ENCODE data around the gene SH2D3C. TPM values are rescaled to one million over a fixed set of nuclear protein-coding genes. Genes with fewer than 3 reads are reported as not detected.

SH2D3C gene
- total and polyA plus RNA-seq, 9 of the 15 experiments (the other 6 are each of a cell fraction or from before 2014, with no cell fraction given), result 0.03 to 1.2 (median 0.22) TPM; not detected in 1

GRCh38 chr9:127758843-127759242, 19.6 kb downstream of the SH2D3C start (continued):
- peak; percentile 35; the same call in 1 of the 2 replicates for TF ChIP-seq REST (IDR thresholded peaks at IDR 0.05; ENCODE audit: borderline replicate concordance)
- TF ChIP-seq REST (CRISPR knock-in tag; IDR thresholded peaks at IDR 0.05; ENCODE audit: low read depth), result no peak
- TF ChIP-seq CEBPB (tag; IDR thresholded peaks at IDR 0.05), result peak; percentile 87
- no peak for TF ChIP-seq CHCHD3 (CRISPR knock-in tag; IDR thresholded peaks at IDR 0.05)
- TF ChIP-seq SREBF2 (CRISPR knock-in tag; IDR thresholded peaks at IDR 0.05), result no peak
- no peak for TF ChIP-seq LCOR (CRISPR knock-in tag; IDR thresholded peaks at IDR 0.05)
- TF ChIP-seq CEBPG (CRISPR knock-in tag; IDR thresholded peaks at IDR 0.05), result peak; percentile 90
- peak; percentile 85 to 91 for TF ChIP-seq CEBPG (tag; conservative IDR thresholded peaks at IDR 0.05 in 1 of 2, IDR thresholded peaks at IDR 0.05 in 1 of 2)
- TF ChIP-seq JUND (IDR thresholded peaks at IDR 0.05; ENCODE audit: borderline replicate concordance, low read depth, low read length), result peak; percentile 74
- TF ChIP-seq JUND (tag; IDR thresholded peaks at IDR 0.05; ENCODE audit: borderline replicate concordance, low read depth, low read length), result peak; percentile 51; the same call in 1 of the 3 replicates
- TF ChIP-seq ARID1B (IDR thresholded peaks at IDR 0.05), result peak; percentile 49; the same call in 1 of the 2 replicates
- TF ChIP-seq EGR1 (conservative IDR thresholded peaks at IDR 0.05), result peak; percentile 83
- peak; percentile 94 for TF ChIP-seq ATF3 (IDR thresholded peaks at IDR 0.05)
- no peak for TF ChIP-seq ATF3 (CRISPR knock-in tag; conservative IDR thresholded peaks at IDR 0.05)
- 0 out of 4 replicates have a peak, but pooled peaks of 1 of the 2 experiments have one; percentile 12 for TF ChIP-seq NRF1 (conservative IDR thresholded peaks at IDR 0.05 in 1 of 2, IDR thresholded peaks at IDR 0.05 in 1 of 2)
- no peak for TF ChIP-seq USF2 (CRISPR knock-in tag; IDR thresholded peaks at IDR 0.05)
- peak; percentile 50; the same call in 1 of the 2 replicates for TF ChIP-seq SMARCA4 (IDR thresholded peaks at IDR 0.05)
- no peak for TF ChIP-seq RBM25 (IDR thresholded peaks at IDR 0.05; ENCODE audit: low read depth, low read length, severe bottlenecking)
- TF ChIP-seq L3MBTL2 (IDR thresholded peaks at IDR 0.05), result 0 out of 2 replicates have a peak, but pooled peaks have one; percentile 43
- TF ChIP-seq FOXM1 (IDR thresholded peaks at IDR 0.05; ENCODE audit: low read depth), result no peak
- no peak for TF ChIP-seq FOXM1 (CRISPR knock-in tag; IDR thresholded peaks at IDR 0.05; ENCODE audit: low read depth)

Measured in K562 (cell line).